ENCODE measurements around the gene MERTK. TPM values are rescaled to one million over a fixed set of nuclear protein-coding genes. Genes with fewer than 3 reads are reported as not detected.
"Not testable (repeated sequence)": the region's sequence is repeated elsewhere in the genome, so short reads cannot be mapped to it uniquely, and the experiment has no call there.

The MERTK gene
- polyA plus RNA-seq (2013): 6.7 and 7.5 TPM in 2 replicates

DNA sequence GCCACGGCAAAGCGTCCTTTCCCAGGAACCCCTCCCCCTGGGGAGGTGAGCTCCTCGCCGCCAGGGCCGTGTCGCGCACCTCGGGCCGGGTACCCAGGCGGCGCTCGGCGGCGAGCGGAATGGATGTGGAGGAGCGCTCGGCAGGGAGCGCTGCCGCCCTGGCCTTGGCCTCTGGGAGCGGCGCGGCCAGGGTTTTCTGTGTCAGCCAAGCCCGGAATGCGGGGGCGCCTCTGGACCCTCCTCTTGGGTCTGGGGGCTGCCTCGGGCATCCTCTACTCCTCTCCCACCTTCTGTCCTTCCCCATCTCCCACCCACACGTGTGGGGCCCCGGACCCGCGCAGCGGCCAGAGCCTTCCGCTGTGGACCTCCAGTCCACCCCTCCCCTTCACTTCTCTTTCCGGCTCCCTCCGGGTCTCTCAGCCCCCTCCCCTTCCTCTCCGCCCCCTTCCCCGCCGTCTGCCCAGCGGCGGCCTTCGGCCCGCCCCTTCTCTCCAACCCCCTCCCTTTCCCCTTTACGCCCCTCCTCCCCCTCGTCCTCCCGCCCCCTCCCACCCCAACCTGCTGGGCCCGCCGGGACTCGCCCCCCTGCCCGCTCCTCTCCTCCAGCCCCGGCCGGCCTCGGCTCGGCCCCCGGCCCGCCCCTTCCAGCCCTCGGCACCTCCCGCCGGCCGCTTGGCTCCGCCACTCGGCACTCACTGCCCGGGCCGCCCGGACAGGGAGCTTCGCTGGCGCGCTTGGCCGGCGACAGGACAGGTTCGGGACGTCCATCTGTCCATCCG, at the start of gene MERTK:
MERTK (plus strand) TSS at position 684 of the 779 bp plus-strand sequence. CDS start 129 bp downstream, outside the sequence.
- Histone ChIP-seq H2AFZ (ENCODE audit: insufficient read depth, low read length, poor library complexity) (peak within 1 kb of the TSS; percentile 99), H3K14ac (ENCODE audit: low read length) (peak within 1 kb of the TSS; percentile 88), H4K8ac (ENCODE audit: low read depth, low read length) (peak within 1 kb of the TSS; percentile 87), H3K9me3 (ENCODE audit: insufficient read depth, low read depth, low read length) (no peaks in the 10 kb centered on the region), H3K9ac (ENCODE audit: low read length) (peak within 1 kb of the TSS; percentile 74), H2BK5ac (ENCODE audit: low read depth, low read length, poor library complexity) (peak within 1 kb of the TSS; percentile 85), H4K91ac (ENCODE audit: low read depth, low read length) (peak within 1 kb of the TSS; percentile 89), H3K79me1 (ENCODE audit: low read length) (peaks cover 8% of the 10 kb centered on the region), H3K27me3 (ENCODE audit: insufficient read depth, low read length) (peaks cover 2% of the 10 kb centered on the region), H3K4me3 (ENCODE audit: low read depth, low read length) (peak within 1 kb of the TSS; percentile 97), H2AK5ac (ENCODE audit: low read length) (no peak within 1 kb of the TSS), H3K27ac (ENCODE audit: low read depth, low read length) (peak within 1 kb of the TSS; percentile 72), H3K18ac (ENCODE audit: low read length) (peak within 1 kb of the TSS; percentile 92), H3K23ac (ENCODE audit: low read length) (no peak within 1 kb of the TSS), H3K4me2 (ENCODE audit: low read length) (peak within 1 kb of the TSS; percentile 99), H2BK120ac (ENCODE audit: insufficient read depth, low read length, poor library complexity) (peak within 1 kb of the TSS; percentile 88), H4K12ac (ENCODE audit: low read depth, low read length) (peak within 1 kb of the TSS; percentile 92), H3K79me2 (ENCODE audit: control insufficient read depth, insufficient read depth, low read length, poor library complexity) (peaks cover 2% of the 10 kb centered on the region), H3K36me3 (ENCODE audit: control insufficient read depth in 1 of 2, insufficient read depth in 2 of 2, low read length in 2 of 2) (no peaks in the 10 kb centered on the region), H3K4ac (ENCODE audit: low read depth, low read length) (peak within 1 kb of the TSS; percentile 60), H2BK12ac (ENCODE audit: low read length) (no peak within 1 kb of the TSS), H3K4me1 (ENCODE audit: control insufficient read depth in 1 of 2, insufficient read depth in 2 of 2, low read length in 2 of 2) (peaks cover 4 to 5% of the 10 kb centered on the region in 2 experiments)
- peak; percentile 87 for DNase-seq
- WGBS (ENCODE audit: extremely low coverage, insufficient coverage, insufficient read length): no CpG with 5 or more reads among the region's 71 CpGs

DNA sequence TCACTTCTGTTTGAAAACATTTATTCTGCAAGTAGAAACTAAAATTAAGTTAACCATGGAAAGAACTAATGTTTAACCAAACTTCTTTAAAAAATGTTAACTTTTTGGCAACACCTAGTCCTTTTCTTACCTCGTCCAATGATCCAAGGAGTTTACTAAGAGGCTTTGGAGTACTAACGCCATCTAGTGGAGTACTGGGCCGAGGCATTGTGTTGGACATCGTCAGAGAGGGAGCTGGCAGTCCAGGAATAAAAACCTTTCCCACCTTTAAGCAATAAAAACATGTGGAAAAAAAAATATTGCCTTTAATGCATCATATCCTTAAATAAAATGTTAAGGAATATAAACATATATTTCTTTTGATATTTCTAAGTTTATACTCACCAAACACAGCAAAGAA, 47.8 kb upstream of the MERTK start:
- H3K4ac ChIP-seq (ENCODE audit: low read depth, low read length); H3K79me1 ChIP-seq (ENCODE audit: low read length); H3K27me3 ChIP-seq (ENCODE audit: insufficient read depth, low read length); H2AK5ac ChIP-seq (ENCODE audit: low read length); H4K8ac ChIP-seq (ENCODE audit: low read depth, low read length); H3K9me3 ChIP-seq (ENCODE audit: insufficient read depth, low read depth, low read length); H3K27ac ChIP-seq (ENCODE audit: low read depth, low read length); H2AFZ ChIP-seq (ENCODE audit: insufficient read depth, low read length, poor library complexity); H3K18ac ChIP-seq (ENCODE audit: low read length); H3K4me1 ChIP-seq (ENCODE audit: control insufficient read depth in 1 of 2, insufficient read depth in 2 of 2, low read length in 2 of 2); H3K36me3 ChIP-seq (ENCODE audit: control insufficient read depth in 1 of 2, insufficient read depth in 2 of 2, low read length in 2 of 2); H2BK120ac ChIP-seq (ENCODE audit: insufficient read depth, low read length, poor library complexity); H4K91ac ChIP-seq (ENCODE audit: low read depth, low read length); H3K4me3 ChIP-seq (ENCODE audit: low read depth, low read length); H2BK12ac ChIP-seq (ENCODE audit: low read length); H3K23ac ChIP-seq (ENCODE audit: low read length); H3K9ac ChIP-seq (ENCODE audit: low read length); H2BK5ac ChIP-seq (ENCODE audit: low read depth, low read length, poor library complexity); H3K79me2 ChIP-seq (ENCODE audit: control insufficient read depth, insufficient read depth, low read length, poor library complexity); H3K14ac ChIP-seq (ENCODE audit: low read length); H3K4me2 ChIP-seq (ENCODE audit: low read length); H4K12ac ChIP-seq (ENCODE audit: low read depth, low read length): not testable (repeated sequence)
- no CpG with 5 or more reads among the region's 4 CpGs for WGBS (ENCODE audit: extremely low coverage, insufficient coverage, insufficient read length)
- DNase-seq: peak in 1 of 2 donors; percentile 52

DNA sequence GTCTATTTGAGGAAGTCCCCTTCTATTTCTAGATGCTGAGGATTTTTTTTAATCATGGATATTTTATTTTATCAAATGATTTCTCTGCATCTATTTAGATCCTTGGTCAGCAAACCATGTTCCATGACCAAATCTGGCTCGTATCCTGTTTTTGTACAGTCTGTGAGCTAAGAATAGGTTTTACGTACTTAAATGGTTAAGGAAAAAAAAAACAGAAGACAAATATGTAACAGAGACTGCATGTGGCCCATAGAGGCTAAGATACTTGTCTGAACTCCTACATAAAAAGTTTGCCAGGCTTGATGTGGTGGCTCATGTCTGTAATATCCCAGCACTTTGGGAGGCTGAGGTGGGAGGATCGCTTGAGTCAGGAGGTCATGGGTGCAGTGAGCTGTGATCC, 45.9 kb upstream of the MERTK start:
- H3K27me3 ChIP-seq (ENCODE audit: insufficient read depth, low read length); H3K9me3 ChIP-seq (ENCODE audit: insufficient read depth, low read depth, low read length); DNase-seq; H3K4me3 ChIP-seq (ENCODE audit: low read depth, low read length); H3K4me2 ChIP-seq (ENCODE audit: low read length); H3K4ac ChIP-seq (ENCODE audit: low read depth, low read length); H2BK12ac ChIP-seq (ENCODE audit: low read length); H2BK120ac ChIP-seq (ENCODE audit: insufficient read depth, low read length, poor library complexity); H3K23ac ChIP-seq (ENCODE audit: low read length); H3K4me1 ChIP-seq (ENCODE audit: control insufficient read depth in 1 of 2, insufficient read depth in 2 of 2, low read length in 2 of 2); H4K91ac ChIP-seq (ENCODE audit: low read depth, low read length); H3K36me3 ChIP-seq (ENCODE audit: control insufficient read depth in 1 of 2, insufficient read depth in 2 of 2, low read length in 2 of 2); H4K8ac ChIP-seq (ENCODE audit: low read depth, low read length); H3K14ac ChIP-seq (ENCODE audit: low read length); H3K9ac ChIP-seq (ENCODE audit: low read length); H3K79me2 ChIP-seq (ENCODE audit: control insufficient read depth, insufficient read depth, low read length, poor library complexity); H4K12ac ChIP-seq (ENCODE audit: low read depth, low read length); H2AK5ac ChIP-seq (ENCODE audit: low read length); H2AFZ ChIP-seq (ENCODE audit: insufficient read depth, low read length, poor library complexity); H3K18ac ChIP-seq (ENCODE audit: low read length); H3K27ac ChIP-seq (ENCODE audit: low read depth, low read length); H2BK5ac ChIP-seq (ENCODE audit: low read depth, low read length, poor library complexity); H3K79me1 ChIP-seq (ENCODE audit: low read length): not testable (repeated sequence)
- WGBS (ENCODE audit: extremely low coverage, insufficient coverage, insufficient read length): no CpG with 5 or more reads among the region's 3 CpGs

DNA sequence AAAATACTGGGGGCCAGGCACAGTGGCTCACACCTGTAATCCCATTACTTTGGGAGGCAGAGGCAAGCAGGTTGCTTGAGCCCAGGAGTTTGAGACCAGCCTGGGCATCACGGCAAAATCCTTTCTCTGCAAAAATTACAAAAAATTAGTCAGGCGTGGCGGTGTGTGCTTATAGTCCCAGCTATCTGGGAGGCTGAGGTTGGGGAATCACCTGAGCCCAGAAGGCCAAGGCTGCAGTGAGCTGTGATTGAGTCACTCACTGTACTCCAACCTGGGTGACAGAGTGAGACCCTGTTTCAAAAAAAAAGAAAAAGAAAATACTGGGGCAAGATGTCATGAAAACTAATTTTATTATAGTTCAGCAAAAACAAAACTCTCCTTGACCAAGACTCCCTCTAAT, 38.4 kb upstream of the MERTK start:
- H3K4me2 ChIP-seq (ENCODE audit: low read length); DNase-seq; H3K9me3 ChIP-seq (ENCODE audit: insufficient read depth, low read depth, low read length); H3K36me3 ChIP-seq (ENCODE audit: control insufficient read depth in 1 of 2, insufficient read depth in 2 of 2, low read length in 2 of 2); H2AFZ ChIP-seq (ENCODE audit: insufficient read depth, low read length, poor library complexity); H4K91ac ChIP-seq (ENCODE audit: low read depth, low read length); H3K23ac ChIP-seq (ENCODE audit: low read length); H2BK120ac ChIP-seq (ENCODE audit: insufficient read depth, low read length, poor library complexity); H3K79me1 ChIP-seq (ENCODE audit: low read length); H4K12ac ChIP-seq (ENCODE audit: low read depth, low read length); H3K79me2 ChIP-seq (ENCODE audit: control insufficient read depth, insufficient read depth, low read length, poor library complexity); H4K8ac ChIP-seq (ENCODE audit: low read depth, low read length); H3K4ac ChIP-seq (ENCODE audit: low read depth, low read length); H3K4me1 ChIP-seq (ENCODE audit: control insufficient read depth in 1 of 2, insufficient read depth in 2 of 2, low read length in 2 of 2); H3K27me3 ChIP-seq (ENCODE audit: insufficient read depth, low read length); H3K14ac ChIP-seq (ENCODE audit: low read length); H2BK5ac ChIP-seq (ENCODE audit: low read depth, low read length, poor library complexity); H3K18ac ChIP-seq (ENCODE audit: low read length); H3K4me3 ChIP-seq (ENCODE audit: low read depth, low read length); H3K9ac ChIP-seq (ENCODE audit: low read length); H2AK5ac ChIP-seq (ENCODE audit: low read length); H2BK12ac ChIP-seq (ENCODE audit: low read length); H3K27ac ChIP-seq (ENCODE audit: low read depth, low read length): not testable (repeated sequence)
- WGBS (ENCODE audit: extremely low coverage, insufficient coverage, insufficient read length): no CpG with 5 or more reads among the region's 3 CpGs

Data from trophoblast cell (in vitro differentiated cells and primary cell).